Hepatocyte (in vitro differentiated cells): ENCODE measurements around the gene SLC9A4.

Experiments
- EZH2phosphoT487 ChIP-seq: fragments of 200-600 bp; sonication (generic); IDR thresholded peaks from one replicate; pipeline ENCODE4 v1.6.1; 2018; ENCODE audit warnings: antibody characterized with exemption, mild to moderate bottlenecking, low read depth, moderate library complexity; ENCODE audit not compliant: unreplicated experiment, severe bottlenecking
- TF ChIP-seq, protein P1 (sequence below): fragments of 200-600 bp; sonication (generic); IDR thresholded peaks from 2 replicates; pipeline ENCODE4 v1.5.1; 2016; ENCODE audit warnings: antibody characterized with exemption, mild to moderate bottlenecking; ENCODE audit not compliant: poor library complexity

GRCh38 chr2:102494570-102494969 lies 21.5 kb downstream of the SLC9A4 start:
- TF ChIP-seq, protein P1, sequence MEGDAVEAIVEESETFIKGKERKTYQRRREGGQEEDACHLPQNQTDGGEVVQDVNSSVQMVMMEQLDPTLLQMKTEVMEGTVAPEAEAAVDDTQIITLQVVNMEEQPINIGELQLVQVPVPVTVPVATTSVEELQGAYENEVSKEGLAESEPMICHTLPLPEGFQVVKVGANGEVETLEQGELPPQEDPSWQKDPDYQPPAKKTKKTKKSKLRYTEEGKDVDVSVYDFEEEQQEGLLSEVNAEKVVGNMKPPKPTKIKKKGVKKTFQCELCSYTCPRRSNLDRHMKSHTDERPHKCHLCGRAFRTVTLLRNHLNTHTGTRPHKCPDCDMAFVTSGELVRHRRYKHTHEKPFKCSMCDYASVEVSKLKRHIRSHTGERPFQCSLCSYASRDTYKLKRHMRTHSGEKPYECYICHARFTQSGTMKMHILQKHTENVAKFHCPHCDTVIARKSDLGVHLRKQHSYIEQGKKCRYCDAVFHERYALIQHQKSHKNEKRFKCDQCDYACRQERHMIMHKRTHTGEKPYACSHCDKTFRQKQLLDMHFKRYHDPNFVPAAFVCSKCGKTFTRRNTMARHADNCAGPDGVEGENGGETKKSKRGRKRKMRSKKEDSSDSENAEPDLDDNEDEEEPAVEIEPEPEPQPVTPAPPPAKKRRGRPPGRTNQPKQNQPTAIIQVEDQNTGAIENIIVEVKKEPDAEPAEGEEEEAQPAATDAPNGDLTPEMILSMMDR, result no peak
- no peak for TF ChIP-seq EZH2phosphoT487
